Ramos (cell line): ENCODE results near the gene LENEP.

Experiments used
- in situ Hi-C: fragments of 300-500 bp; cut with MboI; formaldehyde crosslinking; loops from one replicate; pipeline ENCODE4 v1.14.3; 2022; ENCODE audit warnings: low sequenced_read_pairs; ENCODE audit not compliant: unreplicated experiment

LENEP gene

DNA sequence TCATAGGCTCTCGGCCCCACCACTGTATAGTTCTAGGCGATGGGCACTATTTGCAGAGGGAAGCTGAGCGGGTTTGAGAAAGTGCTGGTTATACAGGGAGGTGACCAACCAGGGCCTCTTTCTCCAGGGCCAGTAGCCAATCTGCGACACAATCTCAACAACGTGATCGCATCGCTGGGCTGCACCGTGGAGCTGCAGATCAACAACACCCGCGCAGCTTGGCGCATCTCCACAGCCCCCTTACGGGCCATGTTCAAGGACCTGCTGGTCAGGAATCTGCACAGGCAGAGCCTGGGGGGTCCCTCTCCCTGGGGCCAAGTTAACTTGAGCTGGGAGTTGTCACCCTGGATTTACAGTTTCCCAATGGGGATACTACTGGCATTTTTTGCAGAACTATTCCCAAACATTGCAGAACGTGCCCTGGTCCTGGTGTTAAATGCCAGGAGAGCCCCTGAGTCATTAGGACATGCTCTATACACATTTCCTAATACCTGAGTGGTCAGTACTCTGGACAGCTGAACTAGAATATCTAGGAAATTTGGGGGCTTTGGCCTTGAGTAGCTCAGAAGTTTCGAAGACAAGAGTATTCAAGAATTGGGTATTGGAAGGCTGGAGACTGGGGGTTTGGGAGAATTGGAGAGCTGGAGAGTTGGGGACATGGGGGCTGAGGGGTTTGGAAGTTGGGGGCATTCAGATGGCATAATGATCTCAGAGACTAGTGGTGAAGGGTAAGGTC, 47.1 kb downstream of the LENEP start:
- in situ Hi-C loops, result no loop called here

DNA sequence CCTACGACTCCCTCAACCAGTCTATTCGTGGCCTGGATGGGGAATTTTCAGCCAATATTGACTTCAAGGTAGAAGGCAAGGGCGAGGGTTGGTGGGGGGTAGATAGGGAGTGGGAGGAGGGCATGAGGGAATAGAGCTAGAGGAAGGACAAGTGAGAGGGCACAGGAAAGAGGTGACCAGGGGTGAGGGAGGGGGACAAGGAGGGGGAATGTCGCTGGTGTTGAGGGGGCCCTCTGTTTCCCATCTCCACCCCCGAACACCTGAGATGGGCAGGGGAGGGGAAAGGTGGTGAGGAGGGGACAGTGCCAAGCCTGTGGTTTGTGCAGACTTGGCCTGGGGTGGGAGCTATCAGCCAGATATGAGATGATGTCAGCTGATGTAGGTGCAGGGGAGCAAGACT, 49.4 kb downstream of the LENEP start:
- in situ Hi-C loops, result no loop called here

DNA sequence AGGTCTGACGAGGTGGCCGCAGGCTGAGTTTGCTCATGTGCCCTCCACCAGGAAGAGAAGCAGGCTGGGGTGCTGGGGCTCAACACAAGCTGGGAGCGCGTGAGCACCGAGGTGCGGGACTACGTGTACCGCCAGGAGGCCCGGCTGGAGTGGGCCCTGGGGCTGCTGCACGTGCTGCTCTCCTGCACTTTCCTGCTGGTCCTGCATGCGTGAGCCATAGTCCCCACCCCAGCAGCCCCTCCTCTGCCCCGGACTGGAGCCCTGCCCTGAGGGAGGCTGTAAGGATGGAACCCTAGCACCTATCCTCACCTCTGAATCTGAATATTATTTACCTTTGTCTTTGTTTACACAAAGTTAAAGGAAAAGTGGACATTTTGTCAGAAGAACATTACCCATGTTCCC, 49.9 kb downstream of the LENEP start:
- in situ Hi-C loops, result no loop called here

- in situ Hi-C loops, result no loop called here
These were observed 50.4 kb downstream of the LENEP start for GRCh38 chr1:155043793-155044192.
